ENCODE results near the gene NPW.

The NPW gene

GRCh38 chr16:1984347-1985225 lies 35.0 kb upstream of the NPW start:
- no peak for DNase-seq
- peak; percentile 4 for ATAC-seq

GRCh38 chr16:1985466-1986150 lies 34.0 kb upstream of the NPW start:
- ATAC-seq (no peak), DNase-seq (no peak)

GRCh38 chr16:1987198-1987597 lies 32.4 kb upstream of the NPW start:
- no peak for ATAC-seq

GRCh38 chr16:1989209-1990100 lies 30.1 kb upstream of the NPW start, which contains the start of gene SYNGR3:
Gene SYNGR3, plus strand, starts transcription at chr16:1989970. Its CDS starts 133 bp downstream, at chr16:1990103.
- no peak for ATAC-seq
- DNase-seq: no peak

More at GRCh38 chr16:1987198-1987597, 32.4 kb upstream of the NPW start:
- no peak for DNase-seq

- DNase-seq (no peak), ATAC-seq (no peak)
These were observed 29.6 kb upstream of the NPW start for GRCh38 chr16:1990101-1990350.

GRCh38 chr16:1990351-1991134 lies 29.0 kb upstream of the NPW start:
- ATAC-seq (peak; percentile 4), DNase-seq (peak; percentile 67)

GRCh38 chr16:1991135-1991551 lies 28.4 kb upstream of the NPW start:
- ATAC-seq: peak; percentile 38
- peak; percentile 69 for DNase-seq

GRCh38 chr16:1991588-1991947 lies 28.0 kb upstream of the NPW start:
- ATAC-seq (no peak), DNase-seq (no peak)

GRCh38 chr16:1991948-1992703 lies 27.5 kb upstream of the NPW start:
- ATAC-seq (peak; percentile 65), DNase-seq (peak; percentile 98)

- DNase-seq (no peak), ATAC-seq (no peak)
These were observed 26.8 kb upstream of the NPW start for GRCh38 chr16:1992704-1993317.

- ATAC-seq (no peak), DNase-seq (no peak)
These were observed 25.9 kb upstream of the NPW start for GRCh38 chr16:1993731-1994131.

GRCh38 chr16:1997494-1998359 lies 21.9 kb upstream of the NPW start:
- DNase-seq (no peak), ATAC-seq (no peak)

GRCh38 chr16:1998360-1998835 lies 21.2 kb upstream of the NPW start:
- ATAC-seq (no peak), DNase-seq (no peak)

- DNase-seq (no peak), ATAC-seq (no peak)
These were observed 20.5 kb upstream of the NPW start for GRCh38 chr16:1998852-1999801.

- ATAC-seq: no peak
- DNase-seq: no peak
These were observed 19.6 kb upstream of the NPW start for GRCh38 chr16:1999866-2000514.

- DNase-seq (no peak), ATAC-seq (no peak)
These were observed 18.6 kb upstream of the NPW start for GRCh38 chr16:2001035-2001434.

GRCh38 chr16:2001456-2002355 lies 17.9 kb upstream of the NPW start:
- ATAC-seq (no peak), DNase-seq (no peak)
